Suprapubic skin (tissue), 4 donors: ENCODE results near the gene SCFD1.

Experiments
- EP300 ChIP-seq: sonication (generic); formaldehyde crosslinking; IDR thresholded peaks from one replicate; pipeline ENCODE4 v1.6.1; 2017; ENCODE audit warnings: antibody characterized with exemption
- POLR2A ChIP-seq, 2 donors: fragments of 450-650 bp; IDR thresholded peaks; one replicate each; pipeline ENCODE4 v1.6.1; 2017; ENCODE audit warnings: antibody characterized with exemption in 2 of 2, mild to moderate bottlenecking in 2 of 2, moderate library complexity in 2 of 2
- POLR2AphosphoS5 ChIP-seq, 3 donors: sonication (generic); formaldehyde crosslinking; IDR thresholded peaks; one replicate each; pipeline ENCODE4 v1.6.1; 2017; ENCODE audit warnings: antibody characterized with exemption in 3 of 3
- TF ChIP-seq, protein P1 (sequence below), 2 donors: fragments of 200-600 bp in 1 of 2; fragments of 450-650 bp in 1 of 2; sonication (generic) in 1 of 2; IDR thresholded peaks; one replicate each; pipeline ENCODE4 v1.5.1; 2016 to 2019; ENCODE audit warnings: antibody characterized with exemption in 2 of 2, mild to moderate bottlenecking in 1 of 2, moderate library complexity in 1 of 2

DNA sequence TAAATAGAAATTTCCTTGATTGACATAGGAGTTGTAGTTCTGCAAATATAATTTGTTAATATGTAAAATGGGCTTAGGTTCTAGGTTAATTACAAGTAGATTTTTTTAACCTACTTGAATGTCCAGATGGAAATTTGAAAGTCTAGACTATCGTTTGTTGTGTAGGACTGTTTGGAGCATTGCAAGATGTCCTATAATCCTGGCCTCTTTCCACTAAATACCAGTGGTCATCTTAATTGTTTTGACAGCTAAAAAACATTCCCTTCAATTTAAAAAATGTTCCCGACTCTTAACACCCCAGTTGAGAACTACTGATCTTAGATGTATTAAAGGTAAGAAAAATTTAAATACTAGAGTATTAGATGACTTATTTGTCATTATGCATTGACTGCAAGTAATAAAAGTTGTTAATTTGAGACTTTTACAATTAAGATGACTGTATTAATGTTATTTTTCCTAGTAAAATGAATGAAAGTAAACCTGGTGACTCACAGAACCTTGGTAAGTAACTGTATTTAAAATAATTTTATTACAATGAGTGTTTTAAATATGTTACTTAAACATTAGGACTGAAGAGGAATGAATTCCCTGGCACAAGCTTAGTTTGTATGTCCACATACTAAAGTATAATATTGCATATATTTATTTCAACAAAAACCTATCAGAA, 41.4 kb upstream of the SCFD1 start:
- TF ChIP-seq POLR2A (IDR thresholded peaks at IDR 0.05) (no peak), POLR2AphosphoS5 (IDR thresholded peaks at IDR 0.05) (no peak), EP300 (no peak)
- TF ChIP-seq, protein P1, sequence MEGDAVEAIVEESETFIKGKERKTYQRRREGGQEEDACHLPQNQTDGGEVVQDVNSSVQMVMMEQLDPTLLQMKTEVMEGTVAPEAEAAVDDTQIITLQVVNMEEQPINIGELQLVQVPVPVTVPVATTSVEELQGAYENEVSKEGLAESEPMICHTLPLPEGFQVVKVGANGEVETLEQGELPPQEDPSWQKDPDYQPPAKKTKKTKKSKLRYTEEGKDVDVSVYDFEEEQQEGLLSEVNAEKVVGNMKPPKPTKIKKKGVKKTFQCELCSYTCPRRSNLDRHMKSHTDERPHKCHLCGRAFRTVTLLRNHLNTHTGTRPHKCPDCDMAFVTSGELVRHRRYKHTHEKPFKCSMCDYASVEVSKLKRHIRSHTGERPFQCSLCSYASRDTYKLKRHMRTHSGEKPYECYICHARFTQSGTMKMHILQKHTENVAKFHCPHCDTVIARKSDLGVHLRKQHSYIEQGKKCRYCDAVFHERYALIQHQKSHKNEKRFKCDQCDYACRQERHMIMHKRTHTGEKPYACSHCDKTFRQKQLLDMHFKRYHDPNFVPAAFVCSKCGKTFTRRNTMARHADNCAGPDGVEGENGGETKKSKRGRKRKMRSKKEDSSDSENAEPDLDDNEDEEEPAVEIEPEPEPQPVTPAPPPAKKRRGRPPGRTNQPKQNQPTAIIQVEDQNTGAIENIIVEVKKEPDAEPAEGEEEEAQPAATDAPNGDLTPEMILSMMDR (IDR thresholded peaks at IDR 0.05), result no peak
